NCI-H510A treated with DMSO at 0.1 percent for 48 hours (cell line): ENCODE results near the gene NANOS3.
"Not testable (repeated sequence)": the region's sequence is repeated elsewhere in the genome, so short reads cannot be mapped to it uniquely, and the experiment has no call there.

ENCODE experiments used
- DNase-seq: peaks from one replicate; lab custom pipeline; 2025; lab: John Stamatoyannopoulos, UW

The NANOS3 gene

GRCh38 chr19:13920940-13921747, 44.2 kb downstream of the NANOS3 start:
- DNase-seq, result peak; percentile 24

GRCh38 chr19:13922118-13922517, 45.2 kb downstream of the NANOS3 start:
- not testable (repeated sequence) for DNase-seq

- DNase-seq, result no peak
Observed at GRCh38 chr19:13923194-13923987, 46.5 kb downstream of the NANOS3 start.

GRCh38 chr19:13926010-13926409, 49.1 kb downstream of the NANOS3 start:
- DNase-seq, result no peak

GRCh38 chr19:13926715-13927114, 49.8 kb downstream of the NANOS3 start:
- no peak for DNase-seq

GRCh38 chr19:13929340-13929739, 52.4 kb downstream of the NANOS3 start:
- no peak for DNase-seq

GRCh38 chr19:13929956-13930355, 53.0 kb downstream of the NANOS3 start:
- no peak for DNase-seq
